GM13976 (cell line): ENCODE results near the gene SENP1.

Experiments
- DNase-seq: peaks from one replicate; pipeline ENCODE4 v3.0.0; 2012; ENCODE audit warnings: low spot score
- in situ Hi-C: fragments of 300-500 bp; cut with MboI; formaldehyde crosslinking; loops from one replicate; pipeline ENCODE4 v1.12.0; 2022; ENCODE audit warnings: low sequenced_read_pairs, mixed read lengths, inconsistent platforms; ENCODE audit not compliant: unreplicated experiment
- TF ChIP-seq, protein P1 (sequence below): IDR thresholded peaks from 2 replicates; pipeline ENCODE4 v1.5.1; 2012; ENCODE audit warnings: borderline replicate concordance, mild to moderate bottlenecking; ENCODE audit not compliant: insufficient read depth; ENCODE audit errors: extremely low read depth, missing control alignments, control extremely low read depth

SENP1 gene

DNA sequence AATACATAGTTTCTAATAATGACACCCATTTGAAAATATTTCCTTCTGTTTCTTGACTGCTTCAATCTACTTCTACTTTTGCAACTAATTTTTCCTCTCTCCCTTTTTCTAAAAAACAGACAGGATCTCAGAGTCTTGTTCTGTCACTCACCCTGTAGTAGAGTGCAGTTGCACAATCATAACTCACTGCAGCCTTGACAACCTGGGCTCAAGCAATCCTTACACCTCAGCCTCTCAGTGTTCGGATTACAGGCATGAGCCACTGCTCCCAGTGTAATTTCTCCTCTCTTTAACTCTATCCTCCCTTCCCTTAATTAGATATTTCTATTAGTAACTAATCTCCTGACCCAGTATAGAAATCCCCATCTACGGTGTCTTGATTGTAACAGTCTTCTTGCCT lies 45.4 kb downstream of the SENP1 start:
- in situ Hi-C loops = no loop called here
- TF ChIP-seq, protein P1, sequence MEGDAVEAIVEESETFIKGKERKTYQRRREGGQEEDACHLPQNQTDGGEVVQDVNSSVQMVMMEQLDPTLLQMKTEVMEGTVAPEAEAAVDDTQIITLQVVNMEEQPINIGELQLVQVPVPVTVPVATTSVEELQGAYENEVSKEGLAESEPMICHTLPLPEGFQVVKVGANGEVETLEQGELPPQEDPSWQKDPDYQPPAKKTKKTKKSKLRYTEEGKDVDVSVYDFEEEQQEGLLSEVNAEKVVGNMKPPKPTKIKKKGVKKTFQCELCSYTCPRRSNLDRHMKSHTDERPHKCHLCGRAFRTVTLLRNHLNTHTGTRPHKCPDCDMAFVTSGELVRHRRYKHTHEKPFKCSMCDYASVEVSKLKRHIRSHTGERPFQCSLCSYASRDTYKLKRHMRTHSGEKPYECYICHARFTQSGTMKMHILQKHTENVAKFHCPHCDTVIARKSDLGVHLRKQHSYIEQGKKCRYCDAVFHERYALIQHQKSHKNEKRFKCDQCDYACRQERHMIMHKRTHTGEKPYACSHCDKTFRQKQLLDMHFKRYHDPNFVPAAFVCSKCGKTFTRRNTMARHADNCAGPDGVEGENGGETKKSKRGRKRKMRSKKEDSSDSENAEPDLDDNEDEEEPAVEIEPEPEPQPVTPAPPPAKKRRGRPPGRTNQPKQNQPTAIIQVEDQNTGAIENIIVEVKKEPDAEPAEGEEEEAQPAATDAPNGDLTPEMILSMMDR = no peak
- DNase-seq = no peak

DNA sequence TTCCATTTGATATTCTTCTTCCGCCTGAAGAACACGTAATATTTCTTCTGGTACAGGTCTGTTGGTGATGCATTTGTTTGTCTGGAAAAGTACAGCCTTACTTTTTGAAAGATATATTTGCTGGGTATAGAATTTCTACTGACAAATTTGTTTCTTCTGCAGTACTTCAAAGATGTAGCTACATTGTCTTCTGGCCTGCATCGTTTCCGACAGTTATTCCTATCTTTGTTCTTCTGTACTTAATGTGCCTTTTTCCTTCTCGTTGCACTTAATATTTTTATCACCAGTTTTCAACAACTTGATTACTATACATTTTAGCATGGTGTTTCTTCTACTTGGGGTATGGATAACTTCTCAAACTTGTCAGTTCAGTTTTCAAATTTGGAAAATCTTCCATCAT lies 47.1 kb downstream of the SENP1 start:
- TF ChIP-seq, protein P1 = no peak
- no peak for DNase-seq
- in situ Hi-C loops = no loop called here

DNA sequence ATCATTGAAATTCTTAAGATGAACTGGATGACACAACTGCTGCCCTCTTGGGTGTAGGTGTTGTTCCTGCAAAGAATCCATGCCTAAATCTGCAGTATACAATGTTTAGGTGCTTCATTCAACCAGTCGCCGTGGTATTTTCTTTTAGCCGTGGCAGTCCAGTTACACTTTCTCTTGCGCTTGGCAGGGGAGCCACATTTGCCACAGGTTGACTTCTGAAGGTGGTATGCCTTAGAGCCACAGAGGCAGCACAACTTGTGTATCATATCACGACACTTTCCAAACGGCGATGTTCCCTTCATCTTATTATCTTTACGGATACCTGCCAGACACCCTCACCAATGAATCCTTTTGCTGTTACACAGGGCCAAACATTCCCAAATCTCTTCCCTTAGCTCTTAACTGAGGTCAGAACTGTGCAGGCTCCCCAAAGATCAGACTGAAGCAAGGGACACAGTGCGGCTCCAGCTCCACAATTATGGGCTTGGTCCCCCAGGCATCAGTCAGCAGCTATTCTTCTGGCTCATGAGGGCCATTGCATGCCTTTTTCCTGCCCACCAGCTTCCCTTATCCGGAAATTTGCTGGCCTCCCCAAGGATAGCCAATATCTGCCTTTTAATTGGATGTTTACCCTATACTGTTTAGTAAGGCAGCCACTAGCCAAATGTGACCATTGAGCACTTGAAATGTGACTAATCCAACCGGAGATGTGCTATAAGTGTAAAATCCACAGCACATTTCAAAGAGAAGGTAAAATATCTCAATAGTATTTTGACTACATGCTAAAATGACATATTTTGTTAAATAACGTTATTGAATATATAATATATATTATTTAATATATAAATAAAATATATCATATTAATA lies 50.7 kb downstream of the SENP1 start:
- TF ChIP-seq, protein P1 = no peak

DNA sequence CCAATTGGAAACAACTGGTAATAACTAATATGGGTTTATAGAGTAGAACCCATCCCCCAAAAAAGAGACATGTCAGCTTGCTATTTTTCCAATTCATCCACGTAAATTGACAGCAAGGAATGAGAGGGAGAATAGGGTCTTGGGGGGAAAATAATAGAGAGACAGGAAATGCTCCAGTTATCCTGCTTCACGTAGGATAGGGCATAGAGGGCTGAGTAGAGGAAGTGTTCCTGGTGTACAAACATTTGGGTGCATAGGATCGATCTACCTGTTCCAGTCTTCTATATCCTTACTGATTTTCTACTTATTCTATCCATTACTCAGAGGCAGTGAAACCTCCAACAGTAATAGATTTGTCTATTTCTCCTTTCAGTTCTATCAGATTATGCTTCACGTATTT lies 52.0 kb downstream of the SENP1 start:
- TF ChIP-seq, protein P1 = no peak
- in situ Hi-C loops = no loop called here

More for the DNA sequence above, 50.7 kb downstream of the SENP1 start:
- in situ Hi-C loops = no loop called here
- no peak for DNase-seq

DNA sequence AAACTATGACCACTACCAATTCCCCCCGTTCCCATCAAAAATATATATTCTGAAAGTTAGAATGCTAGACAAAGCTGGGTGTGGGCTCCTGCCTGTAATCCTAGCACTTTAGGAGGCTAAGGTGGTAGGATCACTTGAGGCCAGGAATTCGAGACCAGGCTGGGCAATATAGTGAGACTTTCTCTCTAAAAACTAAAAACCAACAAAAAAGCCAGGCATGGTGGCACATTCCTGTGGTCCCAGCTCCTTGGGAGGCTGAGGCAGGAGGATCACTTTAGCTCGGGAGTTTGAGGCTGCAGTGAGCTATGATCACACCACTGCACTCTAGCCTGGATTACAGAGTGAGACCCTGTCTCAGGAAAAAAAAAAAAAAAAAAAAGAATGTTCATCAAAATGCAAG lies 52.8 kb downstream of the SENP1 start:
- no peak for DNase-seq
- in situ Hi-C loops = no loop called here
- TF ChIP-seq, protein P1 = no peak

More for the DNA sequence above, 52.0 kb downstream of the SENP1 start:
- DNase-seq = no peak

DNA sequence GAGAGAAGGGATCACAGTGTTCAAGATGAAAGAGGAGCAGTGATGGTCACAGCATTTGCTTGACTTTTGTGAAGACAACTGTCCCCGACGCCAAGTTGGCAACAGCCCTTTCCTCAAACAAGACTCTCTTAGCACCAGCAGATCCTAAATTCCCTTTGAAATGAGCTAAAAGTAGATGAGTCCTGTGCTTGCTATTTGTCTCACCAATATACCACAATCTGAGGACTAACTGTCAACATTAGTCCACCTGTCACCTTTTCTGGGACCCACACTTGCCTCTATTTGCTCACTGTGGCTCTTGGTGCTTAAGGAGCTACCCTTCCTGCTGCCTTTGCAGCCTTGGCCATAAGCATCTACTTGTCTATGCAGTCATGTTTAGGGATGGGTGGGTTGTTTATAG lies 54.2 kb downstream of the SENP1 start:
- TF ChIP-seq, protein P1 = no peak
- DNase-seq = no peak
- in situ Hi-C loops = no loop called here
